K562 (cell line): ENCODE results near the gene DBF4B. TPM values are rescaled to one million over a fixed set of nuclear protein-coding genes. Genes with fewer than 3 reads are reported as not detected.

Source experiments
- DACH1 ChIP-seq: fragments of 450-650 bp; IDR thresholded peaks from 2 replicates; pipeline ENCODE4 v1.6.1; 2018; ENCODE audit not compliant: partially characterized antibody
- GABPA ChIP-seq: fragments of 200-800 bp; sonication (Bioruptor generic); conservative IDR thresholded peaks from 2 replicates; pipeline ENCODE4 v1.6.1; 2016; ENCODE audit warnings: low read depth, missing genetic modification characterization, missing compliant biosample characterization
- HMG20B ChIP-seq: fragments of 250-450 bp; sonication (Bioruptor Pico); IDR thresholded peaks from 2 replicates; pipeline ENCODE4 v1.5.0; 2021; ENCODE audit warnings: mild to moderate bottlenecking
- NCOA4 ChIP-seq: fragments of 450-650 bp; IDR thresholded peaks from 2 replicates; pipeline ENCODE4 v1.6.1; 2018; ENCODE audit warnings: mild to moderate bottlenecking; ENCODE audit not compliant: partially characterized antibody
- NONO ChIP-seq, 2 experiments: fragments of 200-400 bp in 1 of 2; fragments of 450-650 bp in 1 of 2; formaldehyde crosslinking in 1 of 2; IDR thresholded peaks; 2 replicates each; pipeline ENCODE4 v1.6.1; 2017; ENCODE audit warnings: low read depth in 2 of 2, mild to moderate bottlenecking in 2 of 2, moderate library complexity in 2 of 2, low read length in 1 of 2
- POLR2G ChIP-seq: fragments of 200-400 bp; formaldehyde crosslinking; IDR thresholded peaks from 2 replicates; pipeline ENCODE4 v1.6.1; 2017; ENCODE audit warnings: low read depth, mild to moderate bottlenecking, antibody characterized with exemption, low read length, moderate library complexity
- RBM17 ChIP-seq: fragments of 200-400 bp; formaldehyde crosslinking; IDR thresholded peaks from 2 replicates; pipeline ENCODE4 v1.6.1; 2017; ENCODE audit warnings: low read depth, mild to moderate bottlenecking, low read length, borderline replicate concordance
- RHOXF2B ChIP-seq: fragments of 250-450 bp; sonication (Bioruptor Pico); conservative IDR thresholded peaks from 2 replicates; pipeline ENCODE4 v1.5.1; 2021
- SMC3 ChIP-seq: conservative IDR thresholded peaks from 2 replicates; pipeline ENCODE4 v1.6.1; 2011; ENCODE audit warnings: low read depth, low read length, improper control_type of control experiment; ENCODE audit not compliant: insufficient read depth
- ZNF224 ChIP-seq: sonication (generic); formaldehyde crosslinking; IDR thresholded peaks from 2 replicates; pipeline ENCODE4 v1.8.0; 2022; ENCODE audit warnings: mild to moderate bottlenecking, missing genetic modification reagents
- ZNF764 ChIP-seq: fragments of 250-450 bp; sonication (Bioruptor Pico); IDR thresholded peaks from 2 replicates; pipeline ENCODE4 v1.4.0; 2020; ENCODE audit warnings: low read depth, mild to moderate bottlenecking, moderate library complexity
- polyA plus RNA-seq, 8 experiments: library from polyadenylated mRNA; depleted of rRNA in 4 of 8; stranded (reverse) in 5 of 8; unstranded in 3 of 8; fragments of >200 nt; fragmentation: Nextera tagmentation in 2 of 8; fragmentation: Illumina TruSeq in 1 of 8; extraction: Ambion mirVana in 2 of 8; extraction: Trizol in 1 of 8; gene quantifications; 2 replicates each; pipeline versions ENCODE4 v1.2.1 to v1.2.3, GENCODE V29; 2011 to 2014; ENCODE audit warnings: inconsistent platforms in 1 of 8, missing spikeins in 1 of 8
- total RNA-seq, 7 experiments: library from RNA; depleted of rRNA in 6 of 7; stranded (reverse); fragments of >200 nt in 6 of 7; fragmentation: Illumina TruSeq in 2 of 7; extraction: Trizol in 2 of 7; gene quantifications; 2 replicates each; pipeline versions ENCODE4 v1.2.1 to v1.2.3, GENCODE V29; 2011 to 2021; ENCODE audit warnings: low replicate concordance in 1 of 7
- TF ChIP-seq, protein P1 (sequence below): fragments of 250-450 bp; sonication (Bioruptor Pico); IDR thresholded peaks from 2 replicates; pipeline ENCODE4 v1.8.0; 2022; ENCODE audit warnings: moderate library complexity, mild to moderate bottlenecking, inconsistent platforms
- TF ChIP-seq, protein P2 (sequence below): fragments of 250-450 bp; sonication (Bioruptor Pico); IDR thresholded peaks from 2 replicates; pipeline ENCODE4 v1.8.0; 2021; ENCODE audit warnings: borderline replicate concordance, mild to moderate bottlenecking, moderate library complexity; ENCODE audit not compliant: poor library complexity, severe bottlenecking
- TF ChIP-seq, protein P3 (sequence below): fragments of 250-450 bp; sonication (Bioruptor Pico); IDR thresholded peaks from 2 replicates; pipeline ENCODE4 v1.6.1; 2021; ENCODE audit warnings: mild to moderate bottlenecking
- TF ChIP-seq, protein P4 (sequence below): fragments of 450-650 bp; IDR thresholded peaks from 2 replicates; pipeline ENCODE4 v1.6.1; 2016; ENCODE audit warnings: low read depth

Gene DBF4B
- total and polyA plus RNA-seq, 9 of the 15 experiments (the other 6 are each of a cell fraction or from before 2014, with no cell fraction given), result 2.5 to 26.9 (median 14.6) TPM

DNA sequence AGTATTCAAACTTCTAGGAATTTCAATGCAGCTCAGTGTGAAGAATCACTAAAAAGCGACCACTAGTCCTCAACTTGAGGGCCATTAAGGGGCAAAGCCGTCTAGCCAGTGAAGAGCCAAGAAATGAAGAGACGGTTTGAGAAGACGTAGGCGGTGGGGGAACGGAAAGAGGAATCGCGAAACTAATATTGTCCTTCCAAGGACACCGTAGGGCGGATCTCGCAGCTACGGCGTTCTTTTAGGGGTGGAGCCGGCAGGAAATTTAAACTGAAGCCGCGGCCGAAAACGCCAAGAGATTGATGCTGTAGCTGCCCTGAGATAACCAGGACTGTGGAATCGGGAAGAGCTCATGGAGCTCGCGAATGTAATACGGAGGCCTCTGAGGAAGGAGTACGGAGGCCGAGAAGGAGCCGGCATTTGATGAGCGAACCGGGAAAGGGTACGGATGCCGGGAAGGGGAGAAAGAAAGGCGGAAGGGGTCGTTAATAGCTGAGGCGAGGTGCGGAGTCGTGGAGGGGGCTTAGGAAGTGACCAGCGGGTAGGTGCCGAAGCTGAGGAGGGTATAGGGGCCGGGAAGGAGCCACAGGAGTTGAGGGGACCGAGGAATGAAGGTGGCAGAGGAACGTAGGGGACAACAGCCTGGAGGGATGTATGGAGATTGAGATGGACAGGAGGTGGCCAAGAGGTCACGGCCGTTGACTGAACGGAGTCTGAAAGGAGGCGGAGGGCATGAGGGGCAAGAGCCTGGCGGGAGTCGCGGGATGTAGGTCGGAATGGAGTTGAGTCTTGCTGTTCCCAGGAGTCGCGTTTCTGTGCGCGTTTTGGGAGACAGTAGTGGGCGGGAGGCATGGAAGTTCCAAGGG lies at the start of gene DBF4B (continued):
- TF ChIP-seq HMG20B (CRISPR knock-in tag) (no peak), RHOXF2B (no peak), GABPA (peak; percentile 59), ZNF224 (CRISPR knock-in tag) (no peak), ZNF764 (CRISPR knock-in tag) (no peak), SMC3 (no peak), NCOA4 (no peak), RBM17 (no peak), NONO (IDR thresholded peaks at IDR 0.05; ENCODE audit: low read depth in 2 of 2, low read length in 1 of 2) (no peak), POLR2G (peak; percentile 61; the same call in 1 of the 2 replicates), DACH1 (no peak)
- TF ChIP-seq, protein P1, sequence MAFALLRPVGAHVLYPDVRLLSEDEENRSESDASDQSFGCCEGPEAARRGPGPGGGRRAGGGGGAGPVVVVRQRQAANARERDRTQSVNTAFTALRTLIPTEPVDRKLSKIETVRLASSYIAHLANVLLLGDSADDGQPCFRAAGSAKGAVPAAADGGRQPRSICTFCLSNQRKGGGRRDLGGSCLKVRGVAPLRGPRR (CRISPR knock-in tag), result no peak
- TF ChIP-seq, protein P2, sequence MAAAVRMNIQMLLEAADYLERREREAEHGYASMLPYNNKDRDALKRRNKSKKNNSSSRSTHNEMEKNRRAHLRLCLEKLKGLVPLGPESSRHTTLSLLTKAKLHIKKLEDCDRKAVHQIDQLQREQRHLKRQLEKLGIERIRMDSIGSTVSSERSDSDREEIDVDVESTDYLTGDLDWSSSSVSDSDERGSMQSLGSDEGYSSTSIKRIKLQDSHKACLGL (CRISPR knock-in tag), result no peak
- TF ChIP-seq, protein P3, sequence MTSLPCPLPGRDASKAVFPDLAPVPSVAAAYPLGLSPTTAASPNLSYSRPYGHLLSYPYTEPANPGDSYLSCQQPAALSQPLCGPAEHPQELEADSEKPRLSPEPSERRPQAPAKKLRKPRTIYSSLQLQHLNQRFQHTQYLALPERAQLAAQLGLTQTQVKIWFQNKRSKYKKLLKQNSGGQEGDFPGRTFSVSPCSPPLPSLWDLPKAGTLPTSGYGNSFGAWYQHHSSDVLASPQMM (CRISPR knock-in tag), result no peak
- TF ChIP-seq, protein P4, sequence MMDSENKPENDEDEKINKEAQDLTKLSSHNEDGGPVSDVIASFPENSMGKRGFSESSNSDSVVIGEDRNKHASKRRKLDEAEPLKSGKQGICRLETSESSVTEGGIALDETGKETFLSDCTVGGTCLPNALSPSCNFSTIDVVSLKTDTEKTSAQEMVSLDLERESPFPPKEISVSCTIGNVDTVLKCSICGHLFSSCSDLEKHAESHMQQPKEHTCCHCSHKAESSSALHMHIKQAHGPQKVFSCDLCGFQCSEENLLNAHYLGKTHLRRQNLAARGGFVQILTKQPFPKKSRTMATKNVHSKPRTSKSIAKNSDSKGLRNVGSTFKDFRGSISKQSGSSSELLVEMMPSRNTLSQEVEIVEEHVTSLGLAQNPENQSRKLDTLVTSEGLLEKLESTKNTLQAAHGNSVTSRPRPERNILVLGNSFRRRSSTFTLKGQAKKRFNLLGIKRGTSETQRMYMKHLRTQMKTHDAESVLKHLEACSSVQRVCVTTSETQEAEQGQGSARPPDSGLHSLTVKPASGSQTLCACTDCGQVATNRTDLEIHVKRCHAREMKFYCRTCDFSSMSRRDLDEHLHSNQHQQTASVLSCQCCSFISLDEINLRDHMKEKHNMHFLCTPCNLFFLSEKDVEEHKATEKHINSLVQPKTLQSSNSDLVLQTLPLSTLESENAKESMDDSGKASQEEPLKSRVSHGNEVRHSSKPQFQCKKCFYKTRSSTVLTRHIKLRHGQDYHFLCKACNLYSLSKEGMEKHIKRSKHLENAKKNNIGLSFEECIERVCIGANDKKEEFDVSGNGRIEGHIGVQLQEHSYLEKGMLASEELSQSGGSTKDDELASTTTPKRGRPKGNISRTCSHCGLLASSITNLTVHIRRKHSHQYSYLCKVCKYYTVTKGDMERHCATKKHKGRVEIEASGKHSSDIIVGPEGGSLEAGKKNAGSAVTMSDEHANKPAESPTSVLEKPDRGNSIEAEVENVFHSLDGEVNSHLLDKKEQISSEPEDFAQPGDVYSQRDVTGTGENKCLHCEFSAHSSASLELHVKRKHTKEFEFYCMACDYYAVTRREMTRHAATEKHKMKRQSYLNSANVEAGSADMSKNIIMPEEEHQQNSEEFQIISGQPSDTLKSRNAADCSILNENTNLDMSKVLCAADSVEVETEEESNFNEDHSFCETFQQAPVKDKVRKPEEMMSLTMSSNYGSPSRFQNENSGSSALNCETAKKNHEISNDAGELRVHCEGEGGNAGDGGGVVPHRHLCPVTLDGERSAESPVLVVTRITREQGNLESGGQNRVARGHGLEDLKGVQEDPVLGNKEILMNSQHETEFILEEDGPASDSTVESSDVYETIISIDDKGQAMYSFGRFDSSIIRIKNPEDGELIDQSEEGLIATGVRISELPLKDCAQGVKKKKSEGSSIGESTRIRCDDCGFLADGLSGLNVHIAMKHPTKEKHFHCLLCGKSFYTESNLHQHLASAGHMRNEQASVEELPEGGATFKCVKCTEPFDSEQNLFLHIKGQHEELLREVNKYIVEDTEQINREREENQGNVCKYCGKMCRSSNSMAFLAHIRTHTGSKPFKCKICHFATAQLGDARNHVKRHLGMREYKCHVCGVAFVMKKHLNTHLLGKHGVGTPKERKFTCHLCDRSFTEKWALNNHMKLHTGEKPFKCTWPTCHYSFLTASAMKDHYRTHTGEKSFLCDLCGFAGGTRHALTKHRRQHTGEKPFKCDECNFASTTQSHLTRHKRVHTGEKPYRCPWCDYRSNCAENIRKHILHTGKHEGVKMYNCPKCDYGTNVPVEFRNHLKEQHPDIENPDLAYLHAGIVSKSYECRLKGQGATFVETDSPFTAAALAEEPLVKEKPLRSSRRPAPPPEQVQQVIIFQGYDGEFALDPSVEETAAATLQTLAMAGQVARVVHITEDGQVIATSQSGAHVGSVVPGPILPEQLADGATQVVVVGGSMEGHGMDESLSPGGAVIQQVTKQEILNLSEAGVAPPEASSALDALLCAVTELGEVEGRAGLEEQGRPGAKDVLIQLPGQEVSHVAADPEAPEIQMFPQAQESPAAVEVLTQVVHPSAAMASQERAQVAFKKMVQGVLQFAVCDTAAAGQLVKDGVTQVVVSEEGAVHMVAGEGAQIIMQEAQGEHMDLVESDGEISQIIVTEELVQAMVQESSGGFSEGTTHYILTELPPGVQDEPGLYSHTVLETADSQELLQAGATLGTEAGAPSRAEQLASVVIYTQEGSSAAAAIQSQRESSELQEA, result peak; percentile 100
